HG03442 (cell line): ENCODE data around the gene SEC24D.
"Not testable (repeated sequence)": the region's sequence is repeated elsewhere in the genome, so short reads cannot be mapped to it uniquely, and the experiment has no call there.

Source experiments
- ATAC-seq: cut with Tn5 transposase; IDR thresholded peaks from one replicate; pipeline ENCODE4 v1.9.1; 2021; ENCODE audit warnings: mild to moderate bottlenecking, moderate library complexity; ENCODE audit not compliant: unreplicated experiment

SEC24D gene

DNA sequence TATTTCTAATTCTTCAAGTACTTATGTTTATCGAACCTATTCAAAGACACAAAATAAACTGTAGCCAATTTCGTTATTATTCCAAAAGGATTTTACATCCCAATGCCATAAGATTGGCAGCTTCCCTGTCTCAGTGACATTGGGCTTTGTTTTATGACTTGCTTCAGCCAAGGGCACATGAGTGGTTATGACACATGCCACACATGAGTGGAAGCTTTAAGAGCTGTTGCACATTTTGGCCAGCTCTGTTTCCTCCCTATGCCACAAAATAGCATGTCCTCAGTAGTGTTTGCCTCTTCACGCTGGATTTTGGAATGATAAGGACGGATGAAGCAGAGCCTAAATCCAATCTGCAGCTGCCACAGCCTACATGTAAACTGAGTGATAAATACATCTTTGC, 21.9 kb downstream of the SEC24D start:
- no peak for ATAC-seq

DNA sequence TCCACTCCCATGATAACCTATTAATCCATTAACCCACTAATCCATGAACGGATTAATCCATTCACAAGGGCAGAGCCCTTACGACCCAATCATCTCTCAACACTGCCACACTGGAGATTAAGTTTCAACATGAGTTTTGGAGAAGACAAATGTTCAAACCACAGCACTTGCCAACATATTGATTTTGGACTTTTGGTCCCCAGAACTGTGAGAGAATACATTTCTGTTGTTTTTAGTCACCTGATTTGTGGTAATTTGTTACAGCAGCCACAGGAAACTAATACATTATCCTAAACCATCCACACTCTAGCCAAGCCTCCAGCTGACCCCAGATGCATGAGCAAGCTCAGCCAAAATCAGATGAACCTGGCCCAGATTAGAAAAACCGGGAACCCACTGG, 22.4 kb downstream of the SEC24D start:
- no peak for ATAC-seq

DNA sequence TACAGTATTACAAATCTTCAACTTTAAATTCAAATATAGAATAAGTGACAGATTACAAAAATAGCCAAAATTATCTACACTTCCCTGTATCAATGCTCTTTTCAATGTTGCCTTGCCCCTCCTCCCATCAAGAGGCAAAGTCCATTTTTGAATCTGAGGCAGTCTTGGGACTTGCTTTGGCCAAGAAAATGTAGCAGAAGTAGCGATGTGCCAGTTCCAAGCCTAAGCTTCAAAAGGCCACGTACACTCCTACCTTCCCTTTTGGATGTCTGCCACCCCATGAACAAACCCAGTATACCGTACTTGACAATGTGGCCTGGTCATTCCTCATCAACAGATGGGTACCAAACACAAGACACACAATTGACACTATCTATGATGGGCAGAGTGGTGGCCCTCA, 24.1 kb downstream of the SEC24D start:
- no peak for ATAC-seq

DNA sequence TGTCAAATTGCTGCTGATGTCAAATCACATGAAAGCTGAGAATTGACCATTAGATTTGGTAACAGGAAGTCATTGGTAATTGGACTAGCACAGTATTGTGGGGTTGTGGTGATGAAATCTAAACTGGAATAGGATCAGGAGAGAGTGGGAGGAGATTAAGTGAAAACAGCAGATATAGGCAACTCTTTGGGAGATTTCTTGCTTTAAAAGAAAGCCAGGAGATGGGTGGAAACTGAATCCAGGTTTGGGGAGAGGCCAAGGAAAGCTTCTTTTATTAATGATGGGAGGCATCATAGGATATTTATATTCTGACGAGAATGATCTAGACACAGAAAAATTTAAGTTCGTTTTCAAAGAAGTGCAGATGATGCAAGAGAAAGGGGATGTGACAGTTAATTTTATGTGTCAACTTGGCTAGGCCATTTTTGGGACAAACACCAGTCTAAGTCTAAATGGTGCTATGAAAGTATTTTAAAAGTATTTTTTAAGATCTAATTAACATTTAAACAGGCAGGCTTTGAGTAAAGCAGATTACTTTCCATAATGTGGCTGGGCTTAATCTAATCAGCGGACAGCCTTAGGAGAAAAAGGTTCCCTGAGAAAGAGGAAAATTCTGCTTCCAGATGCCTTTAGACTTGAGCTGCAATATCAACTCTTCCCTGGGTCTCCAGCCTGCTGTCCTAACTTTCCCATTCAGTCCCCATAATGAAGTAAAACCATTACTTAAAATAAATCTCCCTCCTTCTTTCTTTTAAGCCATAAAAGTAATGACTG, 24.7 kb downstream of the SEC24D start:
- no peak for ATAC-seq

DNA sequence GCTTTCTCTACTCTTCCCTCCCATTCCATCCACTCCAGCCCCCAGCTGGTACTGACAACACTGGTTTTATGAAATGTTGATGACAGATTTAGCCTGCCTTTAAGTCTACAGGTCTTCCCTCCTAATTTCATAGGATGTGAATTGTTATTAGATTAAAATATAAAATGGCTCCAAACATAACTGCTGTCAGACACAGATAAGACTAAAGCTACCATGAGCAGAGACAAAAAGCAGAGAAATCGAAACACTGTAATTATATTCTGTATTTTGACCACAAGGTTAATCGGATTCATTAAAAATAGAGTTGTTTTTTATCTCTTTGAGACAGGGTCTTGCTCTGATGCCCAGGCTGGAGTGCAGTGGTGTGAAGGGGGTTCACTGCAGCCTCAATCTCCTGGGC, 28.3 kb downstream of the SEC24D start:
- no peak for ATAC-seq

GRCh38 chr4:118803253-118803652, 32.7 kb downstream of the SEC24D start:
- ATAC-seq: no peak

DNA sequence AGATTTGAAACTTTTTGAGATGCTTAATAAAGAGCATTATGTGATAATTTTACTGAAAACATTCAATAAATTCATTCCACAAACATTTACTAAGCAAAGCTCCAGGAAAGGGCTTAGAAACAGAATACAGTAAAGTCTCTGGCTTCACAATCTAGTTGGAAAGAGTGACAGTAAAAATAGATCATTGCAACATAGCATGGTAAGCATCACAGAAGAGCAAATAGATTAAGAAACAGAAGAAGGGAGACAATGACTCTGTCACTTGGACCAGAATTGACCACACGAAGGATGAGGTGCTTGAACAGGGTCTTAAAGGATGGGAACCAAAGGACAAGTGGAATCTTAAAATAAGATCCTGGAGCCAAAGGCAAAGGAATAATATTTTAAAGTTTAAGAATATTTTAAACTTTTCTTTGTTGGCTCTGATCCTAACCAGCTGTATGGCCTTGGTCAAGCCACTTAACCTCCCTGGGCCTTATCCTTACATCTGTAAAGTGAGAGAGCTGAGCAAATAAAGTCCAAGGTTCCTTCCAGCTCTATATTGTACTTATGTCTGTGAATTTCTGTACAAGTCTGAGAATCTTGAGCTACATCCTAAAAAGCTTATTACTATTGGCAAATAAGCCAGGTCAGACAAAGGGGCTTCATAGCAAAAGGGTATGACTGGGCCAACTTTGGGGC, 33.9 kb downstream of the SEC24D start:
- no peak for ATAC-seq

DNA sequence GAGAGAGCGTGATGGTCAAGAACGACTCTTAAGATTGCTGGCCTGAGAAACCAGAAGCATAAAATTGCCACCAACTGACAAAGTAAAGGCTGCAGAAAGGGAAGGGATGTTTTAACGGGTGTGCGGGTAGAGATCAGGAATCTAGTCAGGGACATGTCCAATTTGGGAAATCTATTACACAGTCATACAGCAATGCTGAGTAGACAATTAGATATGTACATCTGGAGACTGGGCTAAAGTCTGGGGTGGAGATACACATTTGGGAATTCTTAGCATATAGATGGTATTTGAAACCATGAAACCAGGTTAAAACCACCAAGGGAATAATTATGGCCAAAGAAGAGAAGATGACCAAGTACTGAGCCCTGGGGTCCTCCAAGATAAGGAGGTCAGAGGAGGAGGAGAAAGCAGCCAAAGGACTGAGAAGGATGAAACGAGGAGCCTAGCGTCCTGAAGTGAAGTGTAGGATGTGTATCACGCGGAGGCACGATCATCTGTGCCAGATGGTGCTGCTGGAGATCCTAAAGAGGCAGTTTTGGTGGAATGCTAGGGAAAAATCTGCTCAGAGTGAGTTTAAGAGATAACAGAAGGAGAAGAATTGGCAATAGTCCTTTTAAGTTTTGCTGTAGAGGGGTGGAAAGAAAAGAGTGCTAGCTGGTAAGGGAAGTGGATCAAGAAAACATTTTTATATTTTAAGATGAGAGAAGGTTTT, 36.5 kb downstream of the SEC24D start:
- no peak for ATAC-seq

DNA sequence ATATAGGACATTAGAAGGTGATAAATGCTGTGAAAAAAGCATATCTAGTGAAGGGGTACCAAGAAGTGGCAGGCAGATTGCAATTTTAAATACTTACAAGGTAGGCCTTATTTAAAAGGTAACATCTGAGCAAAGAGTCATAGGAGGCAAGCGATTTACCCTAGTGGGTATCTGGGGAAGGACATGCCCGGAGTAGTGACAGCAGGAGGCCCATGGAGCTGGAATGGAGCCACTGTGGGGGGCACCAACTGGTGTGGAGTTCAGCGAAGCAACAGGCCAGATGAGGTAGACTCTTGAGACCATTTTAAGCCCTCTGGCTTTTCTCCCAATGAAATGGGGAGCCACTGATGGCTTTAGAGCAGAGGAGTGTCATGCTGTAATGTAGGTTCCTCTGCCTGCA, 37.3 kb downstream of the SEC24D start:
- ATAC-seq: no peak

DNA sequence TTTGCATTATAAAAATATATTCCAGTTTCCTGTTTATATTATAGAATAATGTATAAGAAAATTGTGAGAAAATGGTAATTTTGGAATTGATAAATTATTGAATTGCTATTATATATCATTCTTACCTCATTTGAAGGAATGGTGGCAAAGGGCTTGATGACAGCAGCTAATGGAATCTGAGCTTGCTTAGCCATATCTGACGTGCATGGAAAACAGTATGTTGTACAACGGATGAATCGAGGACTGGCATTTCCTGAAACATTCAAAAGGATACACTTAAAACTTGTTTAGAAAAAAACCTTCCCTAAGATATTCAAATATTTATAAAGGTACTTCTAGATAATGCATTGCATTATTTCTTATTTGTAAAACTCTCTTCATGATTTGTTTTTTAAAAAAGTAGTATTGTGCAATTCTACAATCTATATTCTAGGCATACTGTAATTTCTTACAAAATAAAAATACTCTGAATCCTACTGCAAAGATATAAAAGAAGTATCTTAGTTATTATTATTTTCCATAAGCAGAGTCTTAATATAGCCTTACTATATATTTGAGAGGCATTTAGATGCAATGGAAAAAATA, 38.3 kb downstream of the SEC24D start:
- ATAC-seq: no peak

DNA sequence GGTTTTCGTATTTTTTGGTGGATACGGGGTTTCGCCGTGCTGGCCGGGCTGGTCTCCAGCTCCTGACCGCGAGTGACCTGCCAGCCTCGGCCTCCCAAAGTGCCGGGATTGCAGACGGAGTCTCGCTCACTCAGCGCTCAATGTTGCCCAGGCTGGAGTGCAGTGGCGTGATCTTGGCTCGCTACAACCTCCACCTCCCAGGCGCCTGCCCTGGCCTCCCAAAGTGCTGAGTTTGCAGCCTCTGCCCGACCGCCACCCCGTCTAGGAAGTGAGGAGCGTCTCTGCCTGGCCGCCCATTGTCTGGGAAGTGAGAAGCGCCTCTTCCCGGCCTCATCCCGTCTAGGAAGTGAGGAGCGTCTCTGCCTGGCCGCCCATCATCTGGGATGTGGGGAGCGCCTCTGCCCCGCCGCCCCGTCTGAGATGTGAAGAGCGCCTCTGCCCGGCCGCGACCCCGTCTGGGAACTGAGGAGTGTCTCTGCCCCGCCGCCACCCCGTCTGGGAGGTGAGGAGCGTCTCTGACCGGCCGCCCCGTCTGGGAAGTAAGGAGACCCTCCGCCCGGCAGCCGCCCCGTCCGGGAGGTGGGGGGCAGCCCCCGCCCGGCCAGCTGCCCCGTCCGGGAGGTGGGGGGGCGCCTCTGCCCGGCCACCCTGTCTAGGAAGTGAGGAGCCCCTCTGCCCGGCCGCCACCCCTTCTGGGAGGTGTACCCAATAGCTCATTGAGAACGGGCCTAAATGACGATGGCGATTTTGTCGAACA, 44.1 kb downstream of the SEC24D start:
- not testable (repeated sequence) for ATAC-seq

DNA sequence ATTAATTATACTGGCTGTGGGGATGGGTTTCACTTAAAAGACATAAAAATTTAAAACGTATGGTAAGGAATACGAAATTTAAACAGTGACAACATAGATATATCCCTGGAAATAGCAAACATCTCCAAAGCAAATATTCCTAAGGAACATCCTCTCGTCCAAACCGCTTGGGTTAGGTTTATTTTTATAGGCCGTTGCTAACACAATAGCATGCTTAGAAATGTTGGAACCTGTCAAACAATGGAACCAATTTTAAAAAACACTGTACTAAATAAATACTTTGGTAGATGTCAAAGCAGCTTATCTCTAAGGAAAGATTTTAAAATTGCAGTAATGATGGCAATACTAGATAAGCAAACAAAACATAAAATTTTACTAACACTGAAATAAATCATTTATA, 45.4 kb downstream of the SEC24D start:
- ATAC-seq: no peak

DNA sequence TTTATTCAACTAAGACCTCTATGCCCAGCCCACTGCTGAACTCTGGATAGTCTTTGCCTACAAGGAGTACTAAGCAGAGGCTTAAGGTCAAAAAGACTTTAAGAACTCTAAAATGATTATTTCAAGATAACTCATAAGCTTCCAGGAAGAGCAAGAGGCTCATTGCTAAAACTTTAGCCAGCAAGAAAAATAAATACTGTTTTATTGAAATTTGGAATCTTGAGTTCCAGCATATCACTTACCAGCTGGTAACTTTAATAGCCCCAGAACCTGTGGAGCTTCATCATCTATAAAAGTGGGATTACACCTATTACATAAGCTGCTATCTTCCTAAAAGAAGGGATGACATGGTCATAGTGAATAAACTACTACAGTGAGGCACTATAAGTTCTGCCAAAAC, 47.0 kb downstream of the SEC24D start:
- no peak for ATAC-seq

DNA sequence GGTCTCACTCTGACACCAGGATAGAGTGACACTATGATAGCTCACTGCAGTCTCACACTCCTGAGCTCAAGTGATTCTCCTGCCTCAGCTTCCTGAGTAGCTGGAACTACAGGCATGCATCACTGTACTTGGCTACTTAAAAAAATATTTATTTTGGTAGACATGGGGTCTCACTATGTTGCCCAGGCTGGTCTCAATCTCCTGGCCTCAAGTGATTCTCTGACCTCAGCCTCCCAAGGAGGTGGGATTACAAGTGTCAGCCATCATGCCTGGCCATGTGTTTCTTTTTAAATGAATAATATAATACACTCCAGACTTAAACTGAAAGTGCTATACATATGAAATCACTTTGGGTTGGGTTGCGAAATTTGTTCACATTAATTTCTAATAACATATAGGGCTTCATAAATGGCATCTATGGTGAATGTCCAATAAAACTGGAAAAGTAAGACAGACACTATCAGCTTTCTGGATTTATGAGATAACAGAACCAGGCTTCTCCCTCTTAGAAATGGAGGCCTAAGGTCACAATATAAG, 48.0 kb downstream of the SEC24D start:
- ATAC-seq: no peak

DNA sequence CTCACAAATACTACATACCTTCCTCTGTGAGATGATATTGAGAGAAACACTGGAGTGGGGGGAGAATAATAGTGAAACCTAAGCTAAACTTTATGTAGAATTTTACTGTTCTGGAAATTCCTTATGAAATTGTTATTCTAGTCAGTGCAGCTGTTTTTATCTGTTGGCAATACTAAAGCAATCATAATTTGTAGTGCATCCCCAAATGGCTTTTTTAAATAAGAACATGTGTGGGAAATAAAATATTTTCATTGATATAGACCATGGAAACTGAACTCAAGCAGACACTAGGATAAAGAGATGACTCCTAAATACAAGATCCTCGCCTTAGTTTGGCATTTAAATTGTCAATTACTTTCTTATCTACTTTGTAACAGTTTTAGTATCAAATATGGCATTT, 51.1 kb downstream of the SEC24D start:
- no peak for ATAC-seq

DNA sequence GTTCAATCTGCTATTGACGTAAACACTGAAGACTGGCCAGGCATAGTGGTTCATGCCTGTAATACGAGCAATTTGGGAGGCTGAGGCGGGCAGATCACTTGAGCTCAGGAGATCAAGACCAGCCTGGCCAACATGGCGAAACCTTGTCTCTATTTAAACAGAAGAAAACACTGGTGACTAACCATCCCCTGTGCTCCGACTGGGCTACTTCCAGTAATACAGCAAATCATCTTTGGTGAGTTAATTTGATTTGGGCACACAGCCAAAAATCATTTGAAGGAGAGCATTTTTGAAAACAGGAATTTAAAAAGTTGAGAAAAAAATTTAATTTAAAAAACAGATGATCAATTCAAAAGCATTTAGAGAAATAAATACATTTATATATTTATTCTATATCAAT, 52.0 kb downstream of the SEC24D start:
- no peak for ATAC-seq

GRCh38 chr4:118782886-118783285, 53.0 kb downstream of the SEC24D start:
- ATAC-seq: not testable (repeated sequence)

DNA sequence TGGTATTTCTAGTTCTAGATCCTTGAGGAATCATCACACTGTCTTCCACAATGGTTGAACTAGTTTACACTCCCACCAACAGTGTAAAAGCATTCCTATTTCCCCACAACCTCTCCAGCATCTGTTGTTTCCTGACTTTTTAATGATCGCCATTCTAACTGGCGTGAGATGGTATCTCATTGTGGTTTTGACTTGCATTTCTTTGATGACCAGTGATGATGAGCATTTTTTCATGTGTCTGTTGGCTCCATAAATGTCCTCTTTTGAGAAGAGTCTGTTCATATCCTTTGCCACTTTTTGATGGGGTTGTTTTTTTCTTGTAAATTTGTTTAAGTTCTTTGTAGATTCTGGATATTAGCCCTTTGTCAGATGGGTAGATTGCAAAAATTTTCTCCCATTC, 58.3 kb downstream of the SEC24D start:
- ATAC-seq: not testable (repeated sequence)

GRCh38 chr4:118776955-118777640, 58.8 kb downstream of the SEC24D start:
- not testable (repeated sequence) for ATAC-seq
